ENCODE measurements around the gene METTL22.

METTL22 gene

DNA sequence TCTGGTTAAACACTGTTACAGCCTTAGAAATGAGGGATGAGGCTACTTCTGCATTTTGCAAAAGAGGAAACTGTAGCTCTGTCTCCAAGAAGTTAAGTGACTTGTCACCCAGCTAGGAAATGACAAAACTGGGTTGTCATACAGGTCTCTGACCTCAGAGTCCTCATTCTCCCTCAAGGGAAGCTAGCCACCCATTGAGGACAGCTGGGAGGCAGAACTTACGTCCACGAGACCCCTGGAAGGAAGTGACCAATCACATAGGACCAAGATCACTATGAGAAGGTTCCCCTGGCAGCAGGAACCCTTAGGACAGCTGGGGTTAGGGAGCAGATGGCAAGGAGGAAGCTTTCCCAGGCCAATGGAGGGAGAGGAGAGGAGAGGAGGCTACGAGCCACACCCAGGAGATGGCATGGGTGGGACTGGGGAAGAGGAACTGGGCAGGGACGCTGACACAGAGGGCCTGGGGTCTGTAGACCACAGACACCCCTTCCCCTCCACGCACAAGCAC, 11.2 kb downstream of the METTL22 start:
- H3K36me3 ChIP-seq (ENCODE audit: control insufficient read depth in 1 of 2, insufficient read depth in 2 of 2, low read depth in 1 of 2, low read length in 2 of 2) = peaks cover 69 to 96% of the 10 kb centered on the region in 2 experiments
- H2BK5ac ChIP-seq (ENCODE audit: low read depth, low read length, poor library complexity, severe bottlenecking) = no peak overlapping the region
- H2AK5ac ChIP-seq (ENCODE audit: low read length, severe bottlenecking) = no peak overlapping the region
- no peak overlapping the region for H3K23ac ChIP-seq (ENCODE audit: low read length in 2 of 2)
- no peak overlapping the region for H3K9ac ChIP-seq (ENCODE audit: low read length)
- no peak overlapping the region for H2BK120ac ChIP-seq (ENCODE audit: low read depth, low read length)
- DNase-seq = no peak
- H3K14ac ChIP-seq (ENCODE audit: low read length in 2 of 2) = no peak overlapping the region
- H2BK15ac ChIP-seq (ENCODE audit: low read depth, poor library complexity, severe bottlenecking) = no peak overlapping the region
- no peak overlapping the region for H2BK12ac ChIP-seq (ENCODE audit: low read length in 2 of 2)
- H3K4ac ChIP-seq (ENCODE audit: low read depth in 1 of 2, low read length in 2 of 2) = no peak overlapping the region
- WGBS = 97% methylated on average over 4 of the region's 5 CpGs
- no peaks in the 10 kb centered on the region for H3K27me3 ChIP-seq (ENCODE audit: control insufficient read depth in 1 of 2, insufficient read depth in 1 of 2, low read length in 2 of 2)
- H3K4me3 ChIP-seq (ENCODE audit: insufficient read depth in 1 of 2, low read depth in 1 of 2, low read length in 2 of 2) = no peak overlapping the region
- H3K79me1 ChIP-seq (replicated peaks; ENCODE audit: low read length, poor library complexity, severe bottlenecking) = peaks cover 49% of the 10 kb centered on the region
- H2AFZ ChIP-seq (ENCODE audit: low read depth, low read length) = no peak overlapping the region
- H3K4me1 ChIP-seq (ENCODE audit: control insufficient read depth, insufficient read depth, low read depth, low read length) = peaks cover 1% of the 10 kb centered on the region
- H3K4me2 ChIP-seq (ENCODE audit: low read length, poor library complexity, severe bottlenecking) = no peak overlapping the region
- H3K27ac ChIP-seq (ENCODE audit: low read length, poor library complexity, severe bottlenecking) = no peak overlapping the region
- H3K9me3 ChIP-seq (ENCODE audit: control insufficient read depth, low read length) = no peaks in the 10 kb centered on the region
- H3K18ac ChIP-seq (ENCODE audit: low read depth in 1 of 2, low read length in 2 of 2) = no peak overlapping the region
- no peak overlapping the region for H4K91ac ChIP-seq (ENCODE audit: low read length)
- no peak overlapping the region for H4K8ac ChIP-seq (ENCODE audit: low read length)

DNA sequence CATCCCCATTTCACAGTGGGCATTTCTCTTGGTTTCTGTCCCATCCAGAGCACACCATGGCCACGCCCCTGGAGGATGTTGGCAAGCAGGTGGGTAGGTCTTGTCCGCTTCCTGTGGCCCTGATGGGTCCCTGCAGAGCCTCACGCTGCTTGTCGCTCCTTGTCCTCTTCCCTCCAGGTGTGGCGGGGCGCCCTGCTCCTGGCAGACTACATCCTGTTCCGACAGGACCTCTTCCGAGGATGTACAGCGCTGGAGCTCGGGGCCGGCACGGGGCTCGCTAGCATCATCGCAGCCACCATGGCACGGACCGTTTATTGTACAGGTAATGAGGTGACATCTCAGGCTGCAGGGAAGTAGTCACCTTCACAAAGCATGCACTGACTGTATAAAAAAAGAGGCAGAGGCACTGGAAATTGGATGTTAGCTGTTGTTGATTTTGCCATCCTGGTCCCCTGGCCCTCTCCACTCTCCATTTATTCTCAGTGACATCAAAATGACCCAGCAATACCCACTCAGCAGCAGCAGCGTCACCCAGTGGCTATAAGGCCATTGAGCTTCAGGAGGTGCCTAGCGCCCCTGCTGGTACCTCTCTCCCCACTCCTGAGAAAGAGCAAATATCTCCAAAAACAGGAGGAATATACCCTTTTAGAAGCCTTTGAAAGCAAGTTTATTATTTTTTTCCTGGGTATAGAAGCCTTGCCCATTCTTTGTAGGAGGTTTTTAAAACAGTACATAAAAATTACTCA, 13.7 kb downstream of the METTL22 start:
- Histone ChIP-seq H2BK120ac (ENCODE audit: low read depth, low read length) (no peak overlapping the region), H4K91ac (ENCODE audit: low read length) (no peak overlapping the region), H3K27me3 (ENCODE audit: control insufficient read depth in 1 of 2, insufficient read depth in 1 of 2, low read length in 2 of 2) (no peaks in the 10 kb centered on the region), H3K23ac (ENCODE audit: low read length in 2 of 2) (no peak overlapping the region), H2AFZ (ENCODE audit: low read depth, low read length) (no peak overlapping the region), H3K9me3 (ENCODE audit: control insufficient read depth, low read length) (no peaks in the 10 kb centered on the region), H3K9ac (ENCODE audit: low read length) (no peak overlapping the region), H3K36me3 (ENCODE audit: control insufficient read depth in 1 of 2, insufficient read depth in 2 of 2, low read depth in 1 of 2, low read length in 2 of 2) (peaks cover 67 to 94% of the 10 kb centered on the region in 2 experiments), H3K4ac (ENCODE audit: low read depth in 1 of 2, low read length in 2 of 2) (no peak overlapping the region), H2BK15ac (ENCODE audit: low read depth, poor library complexity, severe bottlenecking) (no peak overlapping the region), H3K4me1 (ENCODE audit: control insufficient read depth, insufficient read depth, low read depth, low read length) (peaks cover 1% of the 10 kb centered on the region), H2AK5ac (ENCODE audit: low read length, severe bottlenecking) (no peak overlapping the region), H4K8ac (ENCODE audit: low read length) (no peak overlapping the region), H3K27ac (ENCODE audit: low read length, poor library complexity, severe bottlenecking) (no peak overlapping the region), H2BK5ac (ENCODE audit: low read depth, low read length, poor library complexity, severe bottlenecking) (no peak overlapping the region), H3K14ac (ENCODE audit: low read length in 2 of 2) (no peak overlapping the region), H3K79me1 (replicated peaks; ENCODE audit: low read length, poor library complexity, severe bottlenecking) (peaks cover 32% of the 10 kb centered on the region), H3K4me3 (ENCODE audit: insufficient read depth in 1 of 2, low read depth in 1 of 2, low read length in 2 of 2) (no peak overlapping the region), H3K18ac (ENCODE audit: low read depth in 1 of 2, low read length in 2 of 2) (no peak overlapping the region), H2BK12ac (ENCODE audit: low read length in 2 of 2) (no peak overlapping the region), H3K4me2 (ENCODE audit: low read length, poor library complexity, severe bottlenecking) (no peak overlapping the region)
- WGBS = 86% methylated on average over 17 of the region's 18 CpGs
- peak; percentile 56 for DNase-seq

DNA sequence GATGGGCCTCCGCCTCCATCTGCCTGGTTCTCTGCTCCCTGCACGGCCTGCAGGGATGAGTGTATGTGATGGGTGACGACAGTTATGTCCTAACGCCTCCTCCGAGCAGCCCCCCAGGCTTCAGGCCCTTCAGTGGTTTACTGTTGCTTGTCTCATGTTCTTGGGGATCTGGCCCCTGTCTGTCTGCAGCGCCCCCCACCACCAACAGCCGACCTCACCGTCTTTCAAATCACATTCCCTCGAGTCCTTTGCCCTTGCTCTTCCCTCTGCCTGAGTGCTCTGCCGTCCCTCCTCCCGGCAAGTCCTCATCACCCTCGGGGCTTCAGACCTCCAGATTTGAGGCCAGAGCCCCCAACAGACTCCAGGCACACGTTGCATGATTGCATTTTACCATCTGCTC, 18.2 kb downstream of the METTL22 start:
- Histone ChIP-seq H4K8ac (ENCODE audit: low read length) (no peak overlapping the region), H3K4me2 (ENCODE audit: low read length, poor library complexity, severe bottlenecking) (no peak overlapping the region), H3K4me1 (ENCODE audit: control insufficient read depth, insufficient read depth, low read depth, low read length) (peaks cover 1% of the 10 kb centered on the region), H2BK12ac (ENCODE audit: low read length in 2 of 2) (no peak overlapping the region), H2BK120ac (ENCODE audit: low read depth, low read length) (no peak overlapping the region), H3K79me1 (replicated peaks; ENCODE audit: low read length, poor library complexity, severe bottlenecking) (peaks cover 21% of the 10 kb centered on the region), H3K23ac (ENCODE audit: low read length in 2 of 2) (no peak overlapping the region), H3K14ac (ENCODE audit: low read length in 2 of 2) (no peak overlapping the region), H4K91ac (ENCODE audit: low read length) (no peak overlapping the region), H2BK5ac (ENCODE audit: low read depth, low read length, poor library complexity, severe bottlenecking) (no peak overlapping the region), H3K27me3 (ENCODE audit: control insufficient read depth in 1 of 2, insufficient read depth in 1 of 2, low read length in 2 of 2) (no peaks in the 10 kb centered on the region), H2AK5ac (ENCODE audit: low read length, severe bottlenecking) (no peak overlapping the region), H2AFZ (ENCODE audit: low read depth, low read length) (no peak overlapping the region), H3K18ac (ENCODE audit: low read depth in 1 of 2, low read length in 2 of 2) (no peak overlapping the region), H2BK15ac (ENCODE audit: low read depth, poor library complexity, severe bottlenecking) (no peak overlapping the region), H3K4me3 (ENCODE audit: insufficient read depth in 1 of 2, low read depth in 1 of 2, low read length in 2 of 2) (no peak overlapping the region), H3K9me3 (ENCODE audit: control insufficient read depth, low read length) (no peaks in the 10 kb centered on the region), H3K4ac (ENCODE audit: low read depth in 1 of 2, low read length in 2 of 2) (no peak overlapping the region), H3K36me3 (ENCODE audit: control insufficient read depth in 1 of 2, insufficient read depth in 2 of 2, low read depth in 1 of 2, low read length in 2 of 2) (peaks cover 73 to 89% of the 10 kb centered on the region in 2 experiments), H3K9ac (ENCODE audit: low read length) (no peak overlapping the region), H3K27ac (ENCODE audit: low read length, poor library complexity, severe bottlenecking) (no peak overlapping the region)
- DNase-seq = no peak
- WGBS = 90% methylated on average over 12 of the region's 13 CpGs

DNA sequence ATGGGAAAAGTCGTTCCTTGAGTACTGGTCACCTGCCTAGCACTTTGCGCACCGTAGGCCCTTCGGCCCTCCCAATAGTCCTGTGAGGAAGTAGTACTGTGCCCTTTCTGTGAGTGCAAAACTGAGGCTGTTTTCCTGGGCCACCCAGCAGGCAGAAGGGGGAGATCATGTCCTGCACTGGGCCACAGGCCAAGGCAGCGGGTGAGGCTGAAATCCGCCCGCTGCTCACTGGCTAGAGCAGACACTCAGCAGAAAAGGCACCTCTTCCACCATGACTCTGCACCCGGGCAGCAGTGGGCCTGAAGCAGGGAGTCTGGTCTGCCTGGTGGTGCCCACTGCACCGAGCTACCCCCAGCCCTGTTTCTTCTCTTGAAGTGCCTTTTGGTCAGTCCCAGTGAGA, 20.2 kb downstream of the METTL22 start:
- WGBS = 81% methylated on average over 6 of the region's 9 CpGs
- Histone ChIP-seq H3K4ac (ENCODE audit: low read depth in 1 of 2, low read length in 2 of 2) (no peak overlapping the region), H3K36me3 (ENCODE audit: control insufficient read depth in 1 of 2, insufficient read depth in 2 of 2, low read depth in 1 of 2, low read length in 2 of 2) (peaks cover 82 to 92% of the 10 kb centered on the region in 2 experiments), H3K79me1 (replicated peaks; ENCODE audit: low read length, poor library complexity, severe bottlenecking) (peaks cover 16% of the 10 kb centered on the region), H3K23ac (ENCODE audit: low read length in 2 of 2) (no peak overlapping the region), H2BK12ac (ENCODE audit: low read length in 2 of 2) (no peak overlapping the region), H2BK15ac (ENCODE audit: low read depth, poor library complexity, severe bottlenecking) (no peak overlapping the region), H3K27me3 (ENCODE audit: control insufficient read depth in 1 of 2, insufficient read depth in 1 of 2, low read length in 2 of 2) (no peaks in the 10 kb centered on the region), H2AFZ (ENCODE audit: low read depth, low read length) (no peak overlapping the region), H3K14ac (ENCODE audit: low read length in 2 of 2) (no peak overlapping the region), H3K18ac (ENCODE audit: low read depth in 1 of 2, low read length in 2 of 2) (no peak overlapping the region), H2BK120ac (ENCODE audit: low read depth, low read length) (no peak overlapping the region), H3K4me3 (ENCODE audit: insufficient read depth in 1 of 2, low read depth in 1 of 2, low read length in 2 of 2) (peak overlapping the region in 1 of 2 experiments; percentile 19), H3K27ac (ENCODE audit: low read length, poor library complexity, severe bottlenecking) (no peak overlapping the region), H4K8ac (ENCODE audit: low read length) (no peak overlapping the region), H3K9ac (ENCODE audit: low read length) (no peak overlapping the region), H4K91ac (ENCODE audit: low read length) (no peak overlapping the region), H3K4me1 (ENCODE audit: control insufficient read depth, insufficient read depth, low read depth, low read length) (no peaks in the 10 kb centered on the region), H3K9me3 (ENCODE audit: control insufficient read depth, low read length) (no peaks in the 10 kb centered on the region), H3K4me2 (ENCODE audit: low read length, poor library complexity, severe bottlenecking) (no peak overlapping the region), H2BK5ac (ENCODE audit: low read depth, low read length, poor library complexity, severe bottlenecking) (no peak overlapping the region), H2AK5ac (ENCODE audit: low read length, severe bottlenecking) (no peak overlapping the region)
- no peak for DNase-seq
